SIG-M5 (cell line): Measurements from ENCODE around the gene LCLAT1.

ENCODE experiments used
- DNase-seq: peaks from one replicate; lab custom pipeline; 2025; lab: John Stamatoyannopoulos, UW

The LCLAT1 gene

GRCh38 chr2:30447149-30448045 is at the start of gene LCLAT1:
LCLAT1 (plus strand) TSS chr2:30447246; CDS start chr2:30525591, 78,345 bp downstream.
- DNase-seq: no peak

DNA sequence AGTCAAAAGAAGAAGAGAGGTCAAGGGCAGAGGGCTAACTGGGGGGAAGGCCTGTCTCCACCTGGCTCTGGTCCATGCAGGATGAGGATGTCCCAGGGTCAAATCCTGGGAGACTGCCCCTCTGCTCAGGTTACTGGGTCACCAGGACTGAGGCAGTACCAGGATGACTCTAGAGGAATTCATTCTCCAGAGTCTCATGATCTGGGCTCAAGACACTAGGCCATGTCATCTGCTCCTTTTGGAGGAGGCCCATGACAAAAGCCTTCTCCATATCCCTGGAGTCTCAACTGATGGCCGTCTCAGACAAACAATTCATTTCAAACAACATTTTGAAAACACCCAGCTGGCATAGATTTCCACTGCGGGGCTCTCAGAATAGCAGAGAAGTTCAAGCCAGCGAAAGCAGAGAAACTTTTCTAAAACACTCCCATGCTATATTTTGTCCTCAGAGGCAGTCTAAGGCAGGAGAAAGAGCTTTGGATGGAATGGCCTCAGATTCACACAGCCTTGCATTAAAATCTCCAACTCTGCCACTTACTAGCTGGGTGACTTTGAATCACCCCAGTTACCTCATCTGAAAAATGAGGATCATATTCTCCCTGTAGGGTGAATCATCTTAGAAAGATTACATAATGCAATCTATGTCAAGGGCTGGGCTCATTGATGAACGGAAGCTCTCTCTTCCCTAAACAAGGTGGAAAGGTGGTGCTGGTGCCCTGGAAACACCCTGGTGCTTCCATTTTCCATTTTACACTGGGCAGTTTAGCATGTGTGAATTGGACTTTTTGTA is 48.8 kb upstream of the LCLAT1 start:
- peak; percentile 13 for DNase-seq

GRCh38 chr2:30400151-30400954 is 46.7 kb upstream of the LCLAT1 start:
- no peak for DNase-seq

GRCh38 chr2:30402441-30403182 is 44.4 kb upstream of the LCLAT1 start:
- DNase-seq: no peak

GRCh38 chr2:30403592-30404312 is 43.3 kb upstream of the LCLAT1 start:
- no peak for DNase-seq

DNA sequence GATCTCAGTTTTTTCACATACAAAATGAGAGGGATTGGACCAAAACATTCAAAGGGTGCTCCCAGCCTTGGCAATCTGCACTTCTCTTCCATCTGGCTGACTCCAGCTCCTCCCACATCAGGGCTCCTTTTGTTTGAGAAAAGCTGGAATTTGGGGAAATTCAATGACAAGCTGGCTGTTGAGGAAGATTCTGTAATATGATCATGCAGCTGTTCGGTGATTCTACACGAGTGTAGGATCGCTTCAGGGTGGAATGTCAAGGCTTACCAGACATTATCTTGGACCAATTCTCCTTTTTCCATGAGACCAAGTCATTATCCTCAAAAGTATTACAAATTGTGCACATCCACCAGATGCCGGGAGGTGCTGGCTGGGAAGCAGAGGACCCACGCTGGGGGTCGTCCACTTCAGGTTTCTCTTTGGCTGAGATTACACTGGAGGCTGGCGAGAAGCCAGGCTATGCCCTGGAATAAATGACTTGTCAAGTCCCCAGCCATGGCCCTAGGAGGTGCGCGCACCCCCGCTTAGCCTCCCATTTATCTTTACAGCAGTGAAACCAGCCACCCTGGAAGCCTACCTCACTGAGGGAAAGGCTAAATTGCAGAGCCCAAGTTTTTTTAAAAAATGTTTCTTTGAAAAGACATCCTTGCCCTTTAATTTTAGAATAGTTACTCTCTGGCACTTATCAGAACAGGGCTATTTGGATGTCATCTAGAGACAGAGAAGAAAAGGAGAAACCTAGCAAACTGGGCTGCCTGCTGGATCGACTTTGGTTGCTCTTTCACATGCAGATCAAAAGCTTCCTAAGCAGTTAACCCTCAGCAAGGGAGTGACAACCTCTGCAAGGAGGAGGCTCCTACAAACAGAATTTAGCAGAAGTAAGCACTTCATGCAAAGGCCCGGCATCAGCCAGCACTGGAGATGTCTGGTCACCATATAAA is 42.5 kb upstream of the LCLAT1 start:
- no peak for DNase-seq

- no peak for DNase-seq
Observed at GRCh38 chr2:30405260-30405605, 41.8 kb upstream of the LCLAT1 start.

DNA sequence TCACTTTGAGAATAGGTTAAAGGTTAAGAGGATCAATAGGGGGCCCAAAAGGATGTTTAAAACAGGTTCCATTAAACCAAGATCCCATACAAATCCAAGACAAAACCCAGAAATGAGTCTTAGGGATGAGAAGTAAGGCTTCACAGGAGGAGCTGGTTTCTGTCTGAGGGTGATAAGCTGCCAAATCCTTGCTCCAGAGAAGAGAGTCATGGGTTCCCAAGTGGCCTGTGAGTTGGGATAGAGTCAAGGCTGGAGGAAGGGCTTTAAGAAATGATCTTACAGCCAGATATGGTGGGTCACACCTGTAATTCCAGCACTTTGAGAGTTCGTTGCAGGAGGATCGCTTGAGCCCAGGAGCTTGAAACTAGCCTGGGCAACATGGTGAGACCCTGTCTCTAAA is 40.2 kb upstream of the LCLAT1 start:
- DNase-seq: no peak

DNA sequence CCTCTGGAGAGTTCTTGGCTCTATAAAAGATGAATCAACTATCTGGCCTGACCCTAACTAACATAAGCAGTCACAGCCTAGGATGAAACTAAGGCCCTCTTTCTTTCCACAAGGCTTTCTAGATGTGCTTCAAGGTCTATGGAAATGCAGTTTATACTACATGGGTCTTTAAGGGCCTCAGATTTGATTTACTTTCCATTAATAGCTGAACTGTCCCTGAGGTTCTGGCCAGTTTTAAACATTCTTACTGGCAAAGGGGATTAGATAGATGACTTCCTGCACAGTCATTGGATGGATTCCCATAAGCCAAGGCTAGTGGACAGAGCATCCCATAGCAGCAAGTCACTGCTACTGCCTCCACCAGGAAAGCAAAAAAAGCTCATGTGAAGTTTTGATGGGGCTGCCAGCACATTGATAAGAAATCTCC is 38.1 kb upstream of the LCLAT1 start:
- DNase-seq: no peak

DNA sequence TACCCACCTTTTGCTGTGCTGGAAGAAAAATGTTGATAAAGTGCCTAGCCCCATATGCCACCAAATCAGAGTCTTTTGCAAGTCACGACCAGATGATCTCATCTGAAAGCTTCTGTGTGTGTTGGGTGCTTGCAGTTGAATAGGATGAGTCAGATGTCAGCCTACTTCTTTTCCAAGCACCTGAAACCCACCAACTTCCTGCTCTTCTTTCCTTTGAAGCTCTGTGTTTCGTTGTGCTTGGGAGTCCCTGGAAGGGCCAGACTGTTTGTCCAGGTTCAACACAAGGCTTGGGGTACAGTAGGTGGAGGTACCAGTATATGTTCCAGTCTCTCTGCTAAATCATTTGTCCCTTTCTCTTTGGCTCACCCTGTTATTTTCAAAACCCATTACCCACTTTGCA is 36.8 kb upstream of the LCLAT1 start:
- DNase-seq: no peak

DNA sequence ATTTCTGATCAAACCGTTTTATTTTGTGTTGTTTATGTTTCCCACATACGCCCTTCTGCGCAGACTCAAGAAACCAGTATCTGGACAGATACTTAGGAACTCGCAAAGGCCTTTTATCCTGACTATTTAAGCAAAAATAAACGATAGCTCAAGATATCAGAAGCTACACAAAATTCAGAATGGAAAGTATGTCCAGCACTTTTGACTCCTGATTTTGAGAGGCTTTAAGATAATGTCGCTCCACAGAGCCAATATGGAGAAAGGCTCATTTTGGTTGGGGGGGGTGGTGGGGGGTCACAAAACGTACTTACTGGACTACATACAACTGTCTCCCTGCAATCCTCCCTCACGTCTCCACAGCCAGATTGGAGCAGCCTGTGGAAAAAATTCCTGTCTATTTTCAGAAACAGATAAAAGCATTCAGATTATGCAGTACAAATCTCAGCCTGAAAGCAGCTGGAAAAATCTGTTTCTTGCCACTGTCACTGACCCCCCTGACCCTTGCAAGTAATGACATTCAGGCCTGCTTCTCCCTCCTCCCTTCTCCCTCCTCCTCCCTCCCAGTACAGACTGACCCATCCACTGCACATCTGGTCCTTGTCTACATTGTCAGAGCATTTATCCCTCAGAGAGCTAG is 34.9 kb upstream of the LCLAT1 start:
- DNase-seq: no peak

GRCh38 chr2:30412684-30413570 is 34.1 kb upstream of the LCLAT1 start:
- no peak for DNase-seq

DNA sequence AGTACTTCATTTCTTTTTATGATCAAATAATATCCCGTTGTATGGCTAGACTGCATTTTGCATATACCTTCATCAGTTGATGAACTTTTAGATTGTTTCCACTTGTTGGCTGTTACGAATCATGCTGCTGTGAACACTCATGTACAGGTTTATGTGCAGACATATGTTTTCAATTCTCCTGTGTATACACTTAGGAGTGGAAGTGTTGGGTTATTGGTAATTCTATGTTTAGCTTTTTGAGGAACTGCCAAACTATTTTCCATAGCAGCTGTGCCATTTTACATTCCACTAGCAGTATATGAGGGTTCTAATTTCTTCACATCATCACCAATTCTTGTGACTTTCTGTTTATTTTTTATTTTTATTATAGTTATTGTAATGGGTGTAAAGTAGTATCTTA is 32.1 kb upstream of the LCLAT1 start:
- DNase-seq: no peak

GRCh38 chr2:30417253-30417652 is 29.8 kb upstream of the LCLAT1 start:
- no peak for DNase-seq

- DNase-seq: no peak
Observed at GRCh38 chr2:30421026-30421603, 25.9 kb upstream of the LCLAT1 start.

DNA sequence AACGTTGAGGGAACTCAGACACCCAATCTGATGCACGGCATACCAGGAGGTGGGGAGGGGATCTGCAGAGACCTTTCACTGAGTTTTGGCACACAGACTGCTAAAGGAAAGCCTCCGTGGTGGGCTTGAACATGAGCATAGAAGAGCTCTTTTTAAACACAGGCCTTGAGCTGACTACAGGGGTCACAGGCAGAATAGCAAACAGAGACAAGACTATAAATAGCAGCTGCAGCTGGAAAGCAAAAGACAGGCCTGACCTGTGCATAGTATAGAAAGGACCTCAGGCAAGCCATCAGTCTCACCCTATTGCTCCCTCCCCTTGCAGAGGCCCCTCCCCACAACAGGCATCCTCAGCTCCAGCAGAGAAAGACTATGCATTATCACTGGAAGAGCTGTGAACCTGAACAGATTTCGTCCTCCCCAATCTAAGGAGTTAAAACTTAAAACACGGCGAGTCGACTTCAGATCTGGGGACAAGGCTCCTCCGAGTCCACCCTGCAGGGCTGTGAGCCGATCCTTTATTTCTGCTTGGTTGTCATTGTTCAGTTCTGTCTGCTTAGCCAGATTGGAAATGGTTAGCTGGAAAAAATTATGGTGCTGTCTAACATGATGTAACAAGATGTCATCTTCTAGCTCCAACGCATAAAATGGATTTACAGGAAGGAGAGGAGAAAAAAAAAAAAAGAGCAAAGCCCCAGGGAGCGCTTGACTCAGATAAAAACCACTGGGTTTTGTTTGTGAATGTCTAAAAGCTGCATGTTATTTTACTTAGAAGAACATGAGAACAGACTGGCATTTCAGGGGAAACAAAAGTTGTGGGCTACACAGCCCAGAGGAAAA is 25.2 kb upstream of the LCLAT1 start:
- no peak for DNase-seq

- DNase-seq: no peak
Observed at GRCh38 chr2:30422444-30423040, 24.5 kb upstream of the LCLAT1 start.
